Endometrial microvascular endothelial cells (primary cell): ENCODE data around the gene PDIK1L. TPM values are rescaled to one million over a fixed set of nuclear protein-coding genes. Genes with fewer than 3 reads are reported as not detected.

ENCODE experiments used
- in situ Hi-C: cut with HindIII; loops from 2 replicates; pipeline ENCODE4 v1.10.0; 2017; ENCODE audit warnings: low sequenced_read_pairs, low pct_unique_long_range_greater_than_20kb; ENCODE audit errors: inconsistent ontology term
- total RNA-seq: library from RNA; depleted of rRNA; stranded (reverse); fragments of >200 nt; gene quantifications from one replicate; pipeline ENCODE4 v1.2.3, GENCODE V29; 2015; ENCODE audit errors: inconsistent ontology term

PDIK1L gene
- total RNA-seq, 1 donor from 2014 or later = 4.1 TPM

DNA sequence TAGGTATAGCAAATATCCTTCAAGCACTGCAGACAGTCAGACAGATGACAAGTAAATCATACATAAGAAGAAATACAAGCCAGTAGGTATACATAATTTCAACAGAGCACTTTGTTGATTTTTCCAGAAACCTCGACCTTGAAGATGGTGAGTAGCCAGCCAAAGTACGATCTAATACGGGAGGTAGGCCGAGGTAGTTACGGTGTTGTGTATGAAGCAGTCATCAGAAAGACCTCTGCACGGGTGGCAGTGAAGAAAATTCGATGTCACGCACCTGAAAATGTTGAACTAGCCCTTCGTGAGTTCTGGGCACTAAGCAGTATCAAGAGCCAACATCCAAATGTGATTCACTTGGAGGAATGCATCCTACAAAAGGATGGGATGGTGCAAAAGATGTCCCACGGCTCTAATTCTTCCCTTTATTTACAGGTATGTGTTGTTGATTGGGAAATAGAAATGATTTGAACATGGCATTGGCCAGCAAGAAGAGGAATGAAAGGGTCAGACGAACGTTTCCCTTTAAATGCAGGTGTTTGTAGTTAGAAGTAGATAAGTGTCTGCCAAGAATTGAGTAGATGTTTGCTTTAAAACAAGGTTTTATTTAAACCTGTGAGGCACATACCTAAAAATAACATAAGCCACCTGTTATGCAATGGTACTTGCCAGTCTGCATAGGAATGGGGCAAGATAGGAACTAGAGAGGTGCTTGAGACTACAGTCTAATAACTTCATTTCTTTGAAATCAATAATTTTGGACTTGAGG lies 2.7 kb downstream of the PDIK1L start:
- in situ Hi-C loops = no loop called here

DNA sequence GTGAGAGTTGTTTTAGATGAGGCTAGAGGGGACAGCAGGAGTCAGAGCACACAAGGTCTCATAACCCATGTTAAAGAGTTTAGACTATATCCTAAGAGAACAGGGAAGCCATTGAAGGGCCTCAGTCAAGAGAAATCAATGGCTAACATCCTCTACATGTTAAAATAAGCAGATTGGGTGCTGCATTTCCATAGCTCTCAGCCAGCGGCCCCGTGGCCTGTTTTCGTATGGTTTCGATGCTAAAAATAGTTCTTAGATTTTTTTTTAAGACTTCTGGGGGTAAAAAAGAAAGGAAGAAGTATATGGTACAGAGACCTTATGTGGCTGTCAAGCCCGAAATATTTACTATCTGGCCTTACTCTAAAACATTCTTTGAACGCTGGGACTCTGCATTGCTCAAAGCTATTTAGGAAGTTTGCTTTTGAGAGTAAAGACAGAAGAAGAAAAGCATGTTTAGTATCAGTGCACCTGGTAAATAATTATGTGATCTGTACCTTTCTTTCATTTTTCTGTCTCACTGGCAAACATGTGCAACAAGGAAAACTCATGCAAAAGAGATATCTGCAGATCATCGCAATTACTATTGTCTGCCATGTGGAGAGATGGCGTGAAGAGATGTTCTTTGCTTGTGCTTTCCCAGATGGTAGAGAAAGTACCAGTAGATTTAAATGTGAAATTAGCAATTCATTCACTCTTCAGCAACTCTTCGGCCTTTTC lies 8.4 kb downstream of the PDIK1L start:
- in situ Hi-C loops = no loop called here

DNA sequence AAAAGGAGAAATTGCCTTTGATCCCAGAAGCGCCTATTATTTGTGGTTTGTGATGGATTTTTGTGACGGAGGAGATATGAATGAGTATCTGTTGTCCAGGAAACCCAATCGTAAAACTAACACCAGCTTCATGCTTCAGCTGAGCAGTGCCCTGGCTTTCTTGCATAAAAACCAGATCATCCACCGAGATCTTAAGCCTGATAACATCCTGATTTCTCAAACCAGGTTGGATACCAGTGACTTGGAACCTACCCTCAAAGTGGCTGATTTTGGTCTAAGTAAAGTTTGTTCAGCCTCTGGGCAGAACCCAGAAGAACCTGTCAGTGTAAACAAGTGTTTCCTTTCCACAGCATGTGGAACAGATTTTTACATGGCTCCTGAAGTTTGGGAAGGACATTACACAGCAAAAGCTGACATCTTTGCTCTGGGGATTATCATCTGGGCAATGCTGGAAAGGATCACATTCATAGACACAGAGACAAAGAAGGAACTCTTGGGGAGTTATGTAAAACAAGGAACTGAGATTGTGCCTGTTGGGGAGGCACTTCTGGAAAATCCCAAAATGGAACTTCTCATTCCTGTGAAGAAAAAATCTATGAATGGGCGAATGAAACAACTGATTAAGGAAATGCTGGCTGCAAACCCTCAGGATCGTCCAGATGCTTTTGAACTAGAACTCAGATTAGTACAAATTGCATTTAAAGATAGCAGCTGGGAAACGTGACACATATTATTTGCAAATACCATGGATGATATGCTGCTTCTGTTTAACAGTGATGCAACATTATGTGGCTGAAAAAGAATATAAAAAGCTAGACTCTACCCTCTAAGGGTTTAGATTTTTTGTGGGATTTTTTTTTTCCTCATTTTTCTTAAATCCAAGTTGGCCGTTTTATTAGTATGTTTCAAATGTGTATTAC lies 10.5 kb downstream of the PDIK1L start:
- in situ Hi-C loops = no loop called here

- in situ Hi-C loops = no loop called here
Observed at GRCh38 chr1:26122988-26123973, 11.7 kb downstream of the PDIK1L start.

DNA sequence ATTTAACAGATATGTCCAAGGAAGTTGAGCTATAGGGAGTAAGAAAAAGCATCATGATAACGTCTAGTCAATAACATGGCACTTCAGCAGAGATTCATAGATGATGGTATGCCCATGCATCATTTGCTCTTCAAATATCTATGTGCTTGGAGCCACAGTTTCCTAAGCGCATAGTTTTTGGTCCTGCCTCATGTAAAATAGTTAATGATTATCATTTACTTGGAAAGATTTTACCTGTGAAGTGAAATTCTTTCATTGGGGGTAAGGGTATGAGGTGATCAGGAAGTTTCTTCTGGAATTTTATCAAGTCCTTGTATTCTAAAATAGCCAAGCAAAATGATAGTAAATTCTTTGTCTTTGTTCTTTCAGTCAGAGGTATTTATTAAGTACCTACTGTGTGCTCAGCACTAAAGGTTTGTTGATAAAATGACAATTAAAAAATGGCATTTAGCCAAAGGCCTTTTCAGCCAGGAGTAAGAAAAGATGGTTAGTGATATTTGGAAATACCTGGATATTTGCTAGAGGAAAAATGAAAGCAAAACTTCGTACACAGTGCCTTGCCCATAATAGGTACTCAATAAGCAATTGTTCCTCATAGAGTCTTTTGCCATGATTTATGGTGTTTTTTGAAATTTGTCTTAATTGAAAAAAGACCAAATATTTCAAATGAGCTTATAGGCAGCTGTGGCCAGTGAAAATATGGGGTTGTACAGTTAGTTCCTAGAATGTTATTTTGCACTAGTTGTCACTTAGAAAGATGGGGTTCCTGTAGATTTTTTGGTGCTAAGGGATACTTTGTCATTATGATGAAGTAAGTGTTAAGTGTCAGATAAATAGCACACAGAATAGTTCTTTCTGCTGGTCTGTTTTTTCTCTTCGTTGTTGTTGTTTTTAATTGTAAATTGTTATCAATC lies 13.1 kb downstream of the PDIK1L start:
- in situ Hi-C loops = no loop called here

GRCh38 chr1:26125382-26125781 lies 13.8 kb downstream of the PDIK1L start:
- in situ Hi-C loops = no loop called here

DNA sequence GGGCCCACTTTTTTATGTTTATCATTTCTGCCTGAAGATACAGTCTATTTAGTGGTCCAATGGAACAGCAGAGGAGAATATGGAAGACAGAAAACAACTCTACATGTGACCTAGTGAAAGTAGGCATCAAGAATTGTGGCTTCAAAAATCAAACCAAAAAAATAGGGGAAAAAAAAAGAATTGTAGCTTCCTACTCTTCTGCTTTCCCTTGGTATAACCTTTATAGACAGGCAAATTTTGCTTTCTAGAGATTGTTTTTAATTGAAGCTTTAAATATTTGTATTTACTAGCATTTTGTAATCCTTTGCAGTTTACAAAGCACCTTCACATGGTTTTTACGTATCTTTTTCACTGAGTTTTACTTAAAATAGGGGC lies 14.3 kb downstream of the PDIK1L start:
- in situ Hi-C loops = no loop called here

GRCh38 chr1:26126321-26127084 lies 14.9 kb downstream of the PDIK1L start:
- in situ Hi-C loops = no loop called here

- in situ Hi-C loops = no loop called here
Observed at GRCh38 chr1:26127235-26128163, 15.9 kb downstream of the PDIK1L start.

DNA sequence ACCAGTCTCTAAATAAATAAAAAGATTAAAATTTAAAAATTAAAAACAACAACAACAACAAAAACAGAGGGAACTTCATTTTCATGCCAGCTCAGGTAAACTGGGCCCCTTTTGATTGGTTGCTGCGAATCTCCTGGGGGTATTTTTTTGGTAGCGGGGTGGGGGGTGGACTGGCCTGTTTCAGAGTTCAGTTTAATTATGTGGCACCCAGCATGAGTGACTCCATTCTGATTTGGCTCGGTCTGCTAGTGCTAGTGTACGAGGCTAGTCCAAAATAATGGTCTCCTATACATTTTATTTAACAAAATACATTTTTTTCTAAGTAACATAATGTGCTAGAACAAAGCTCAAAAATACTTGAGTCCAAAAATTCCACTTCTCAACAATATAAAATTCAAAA lies 18.2 kb downstream of the PDIK1L start:
- in situ Hi-C loops = no loop called here

DNA sequence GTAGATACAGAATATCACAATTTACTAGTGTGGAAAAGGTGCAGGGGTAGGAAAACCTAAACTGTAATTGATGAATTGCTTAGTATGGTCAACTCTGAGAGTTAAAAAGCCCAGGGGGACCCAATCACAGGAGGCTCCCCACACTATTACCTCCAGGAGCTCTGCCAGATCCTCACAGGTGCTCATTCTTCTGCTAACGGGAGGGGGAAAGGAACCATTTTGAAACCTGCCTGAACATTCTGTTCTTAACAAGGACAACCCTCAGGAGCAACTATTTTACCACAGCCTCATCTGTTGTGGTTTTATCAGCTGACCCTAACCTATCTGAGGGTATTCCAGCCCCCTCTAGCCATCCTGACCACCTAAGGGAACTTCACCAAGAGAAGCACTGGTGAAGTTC lies 19.1 kb downstream of the PDIK1L start:
- in situ Hi-C loops = no loop called here

DNA sequence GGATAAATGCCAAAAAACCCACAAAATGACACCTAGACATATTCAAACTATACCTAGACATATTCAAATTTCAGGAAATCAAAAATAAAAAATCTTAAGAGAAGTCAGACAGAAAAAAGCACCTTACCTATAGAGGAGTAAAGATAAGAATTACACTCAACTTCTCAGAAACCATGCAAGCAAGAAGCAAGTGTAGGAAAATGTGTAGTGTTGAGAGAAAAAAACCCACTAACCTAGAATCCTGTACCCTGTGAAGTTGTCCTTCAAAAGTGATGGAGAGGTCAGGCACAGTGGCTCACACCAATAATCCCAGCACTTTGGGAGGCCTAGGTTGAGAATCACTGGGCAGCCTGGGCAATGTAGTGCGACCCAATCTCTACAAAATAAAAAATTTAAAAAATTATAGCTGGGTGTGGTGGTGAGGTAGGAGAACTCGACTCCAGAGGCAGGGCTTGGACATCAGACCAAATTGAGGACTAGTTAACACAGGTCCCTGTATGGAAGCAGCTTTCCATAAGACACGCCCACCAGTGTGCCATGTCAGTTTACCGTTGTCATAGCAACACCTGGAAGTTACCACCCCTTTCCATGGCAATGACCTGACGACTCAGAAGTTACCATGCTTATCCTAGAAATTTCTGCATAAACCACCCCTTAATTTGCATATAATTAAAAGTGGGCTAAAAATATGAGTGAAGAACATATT lies 20.7 kb downstream of the PDIK1L start:
- in situ Hi-C loops = no loop called here

- in situ Hi-C loops = no loop called here
Observed at GRCh38 chr1:26132834-26133167, 21.2 kb downstream of the PDIK1L start.

- in situ Hi-C loops = no loop called here
Observed at GRCh38 chr1:26134466-26134865, 22.8 kb downstream of the PDIK1L start.

DNA sequence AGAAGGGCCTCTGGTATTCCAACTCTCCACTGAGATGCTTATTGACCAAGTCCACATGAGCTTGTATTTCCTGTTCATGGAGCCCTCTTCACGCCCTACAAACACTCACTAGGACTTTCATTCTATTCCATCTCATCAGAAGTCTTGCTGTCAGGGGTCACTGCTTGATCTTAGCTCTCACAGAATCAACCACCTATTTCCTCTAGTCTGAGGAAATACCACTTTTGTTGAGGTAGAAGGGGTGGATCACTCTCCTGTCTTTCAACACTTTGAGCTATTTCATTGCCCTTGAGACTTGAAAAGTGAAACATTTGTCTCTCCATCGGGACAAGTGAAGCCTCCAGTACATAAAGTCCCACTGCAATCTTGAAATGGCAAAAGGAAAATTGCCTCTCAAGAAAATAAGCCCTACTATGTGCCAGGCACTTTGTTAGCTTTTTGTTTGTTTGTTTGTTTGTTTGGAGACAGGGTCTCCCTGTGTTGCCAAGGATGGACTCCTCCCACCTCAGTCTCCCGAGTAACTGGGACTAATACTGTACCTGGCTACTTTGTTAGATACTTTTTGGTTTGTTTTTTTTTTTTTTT lies 27.4 kb downstream of the PDIK1L start:
- in situ Hi-C loops = no loop called here
